Cerebellar cortex (tissue), 1 donor: Measurements from ENCODE around the gene DSCAM.
"Not testable (repeated sequence)": the region's sequence is repeated elsewhere in the genome, so short reads cannot be mapped to it uniquely, and the experiment has no call there.

ENCODE experiments used
- DNase-seq: peaks from one replicate; pipeline ENCODE4 v3.0.0-alpha.2; 2015; ENCODE audit warnings: low spot score

The DSCAM gene

DNA sequence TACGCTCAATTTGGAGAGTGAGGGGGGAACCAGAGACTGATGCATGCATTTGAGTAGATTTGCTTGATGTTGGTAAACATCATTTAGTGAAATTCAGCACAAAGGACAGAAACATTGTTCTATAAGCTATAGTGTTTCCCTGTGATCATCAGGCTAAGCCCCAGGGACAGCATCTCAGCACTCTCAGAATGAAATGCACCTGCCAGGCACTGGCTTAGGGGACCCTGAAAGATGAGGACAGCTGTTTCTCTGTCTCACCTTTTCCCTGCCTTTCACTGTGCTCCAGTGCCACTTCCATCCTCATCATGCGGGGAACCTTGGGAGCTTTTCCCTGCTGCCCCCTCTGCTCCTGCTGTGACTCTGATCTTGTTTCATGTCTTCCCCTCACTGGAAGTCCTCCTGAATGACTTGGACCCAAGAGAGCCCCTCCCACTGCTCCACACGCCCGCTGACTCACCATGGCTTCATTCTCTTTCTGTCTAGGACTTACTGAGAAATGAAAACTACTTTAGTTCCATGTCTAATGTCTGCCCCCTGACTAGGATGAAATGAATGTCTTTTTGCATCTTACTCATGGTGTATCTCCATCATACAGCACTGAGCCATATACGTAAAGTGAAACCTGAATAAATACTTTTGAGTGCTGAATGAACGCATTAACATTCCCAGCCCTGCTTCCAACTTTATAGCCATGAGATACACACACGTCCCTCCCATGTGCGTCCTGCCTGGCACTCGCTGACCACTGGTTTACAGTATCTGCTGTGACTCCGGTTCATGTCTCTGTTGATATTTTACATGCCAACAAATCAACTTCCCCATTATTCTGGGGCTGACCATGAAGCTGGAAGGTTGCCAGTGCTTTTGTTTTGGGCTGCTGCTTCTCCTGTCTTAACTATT, 797.7 kb downstream of the DSCAM start:
- no peak for DNase-seq

GRCh38 chr21:40047993-40048730, 798.8 kb downstream of the DSCAM start:
- DNase-seq = no peak

DNA sequence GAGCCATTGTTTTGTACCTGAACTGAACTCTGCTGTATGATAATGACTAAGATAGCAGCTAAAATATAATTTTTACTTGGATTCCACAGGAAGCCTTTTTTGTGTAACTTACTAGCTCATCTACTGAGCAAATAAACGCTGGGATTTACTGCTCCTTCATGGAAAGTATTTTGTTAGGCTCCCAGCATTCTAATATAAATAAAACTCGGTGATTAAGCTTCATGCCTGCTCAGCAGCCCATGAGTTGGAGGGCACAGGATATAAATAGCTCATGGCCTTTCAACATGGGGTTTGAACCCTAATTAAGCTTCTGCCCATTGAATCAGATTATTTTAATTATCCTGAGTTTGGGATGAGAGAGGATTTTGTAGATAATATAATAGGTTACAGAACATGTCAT, 799.7 kb downstream of the DSCAM start:
- DNase-seq = no peak

GRCh38 chr21:40043866-40044265, 803.1 kb downstream of the DSCAM start:
- DNase-seq = no peak

- no peak for DNase-seq
These were observed 803.5 kb downstream of the DSCAM start for GRCh38 chr21:40043423-40043822.

GRCh38 chr21:40041446-40041845, 805.5 kb downstream of the DSCAM start:
- no peak for DNase-seq

GRCh38 chr21:40033156-40033782, 813.7 kb downstream of the DSCAM start:
- not testable (repeated sequence) for DNase-seq

GRCh38 chr21:40029888-40030287, 817.1 kb downstream of the DSCAM start:
- no peak for DNase-seq

GRCh38 chr21:40028393-40028792, 818.6 kb downstream of the DSCAM start:
- DNase-seq = not testable (repeated sequence)

DNA sequence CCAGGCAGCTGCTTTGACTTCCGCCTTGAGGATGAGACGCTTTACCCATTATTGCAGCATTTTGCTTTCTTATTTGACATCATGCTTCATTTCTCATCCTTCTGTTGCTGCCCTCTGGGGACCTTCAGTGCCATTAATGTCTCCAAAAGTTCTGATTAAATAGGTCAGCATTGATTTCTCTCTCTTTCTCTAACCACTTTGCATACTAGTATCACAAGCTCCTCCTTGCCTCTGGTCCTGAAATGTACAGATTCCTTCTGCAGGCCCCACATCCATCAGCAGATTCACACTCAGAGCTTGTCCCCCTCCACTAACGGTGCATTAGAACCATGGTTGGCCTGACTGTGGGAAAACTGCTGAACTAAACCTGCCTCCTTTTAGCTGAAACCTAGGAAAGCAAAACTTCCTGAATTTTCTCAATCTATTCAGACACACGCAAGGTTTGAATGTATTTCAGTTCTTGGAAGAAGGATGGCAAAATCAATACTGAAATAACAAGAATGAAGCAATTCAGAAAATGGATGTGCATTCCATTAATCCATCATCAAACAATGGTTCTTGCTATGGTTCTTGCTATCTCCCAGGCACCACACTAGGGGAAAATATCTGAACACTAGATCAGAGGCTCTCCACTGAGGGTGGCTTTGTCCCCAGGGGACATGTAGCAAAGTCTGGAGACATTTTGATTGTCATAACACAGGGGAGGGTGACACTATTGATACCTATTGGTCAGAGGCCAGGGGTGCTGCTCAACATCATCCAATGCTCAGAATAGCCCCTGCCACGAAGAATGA, 825.2 kb downstream of the DSCAM start:
- DNase-seq = no peak

DNA sequence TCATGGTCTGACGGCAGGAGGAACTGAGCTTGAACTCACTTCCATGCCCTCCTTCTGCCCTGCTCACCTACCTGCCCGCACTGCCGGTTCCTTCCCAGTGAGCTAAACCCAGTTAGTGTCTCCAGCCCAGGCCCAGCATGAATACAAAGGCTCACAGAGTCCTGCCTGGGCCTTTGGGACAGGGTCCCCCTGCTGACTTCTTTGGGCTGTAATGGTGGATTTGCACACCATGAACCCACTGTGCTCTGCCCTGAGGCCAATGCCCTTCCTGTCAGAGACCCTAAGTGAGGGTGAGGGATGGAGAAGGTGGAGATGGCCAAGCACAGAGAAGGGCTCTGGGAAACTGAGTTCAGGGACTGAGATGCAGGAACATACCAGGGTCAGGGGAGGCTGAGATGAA, 826.3 kb downstream of the DSCAM start:
- DNase-seq = no peak

DNA sequence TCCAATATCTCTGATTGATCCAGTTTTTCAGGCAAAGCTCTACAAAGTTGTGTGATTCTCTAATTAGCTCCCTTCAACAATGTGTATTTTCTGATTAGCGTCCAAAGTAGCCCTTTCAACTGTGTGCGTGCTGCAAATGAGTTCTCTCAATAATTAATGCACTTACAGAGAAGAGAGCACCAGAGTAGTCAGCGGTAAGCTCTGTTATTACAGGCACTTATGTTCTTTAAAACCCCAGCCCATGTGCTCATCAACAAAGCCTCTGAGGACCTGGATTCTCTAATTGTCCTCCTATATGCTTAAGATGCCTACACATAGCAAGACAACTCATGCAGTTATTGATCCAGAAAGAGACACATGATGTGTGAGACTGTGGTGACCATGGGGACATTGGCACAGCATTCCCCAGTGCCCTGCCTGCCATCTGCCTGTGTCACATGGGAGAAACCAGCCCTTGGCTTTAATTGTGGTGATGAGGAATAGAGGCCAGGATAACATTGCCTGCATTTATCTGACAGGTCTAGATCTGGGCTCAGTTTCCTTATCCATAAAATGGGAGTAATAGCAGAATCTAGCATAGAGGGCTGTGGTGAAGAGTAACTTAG, 828.0 kb downstream of the DSCAM start:
- DNase-seq = no peak

GRCh38 chr21:40016667-40017066, 830.3 kb downstream of the DSCAM start:
- no peak for DNase-seq

- no peak for DNase-seq
These were observed 830.7 kb downstream of the DSCAM start for GRCh38 chr21:40016234-40016633.

- no peak for DNase-seq
These were observed 831.1 kb downstream of the DSCAM start for GRCh38 chr21:40015818-40016217.

- DNase-seq = no peak
These were observed 832.6 kb downstream of the DSCAM start for GRCh38 chr21:40014394-40014793.

DNA sequence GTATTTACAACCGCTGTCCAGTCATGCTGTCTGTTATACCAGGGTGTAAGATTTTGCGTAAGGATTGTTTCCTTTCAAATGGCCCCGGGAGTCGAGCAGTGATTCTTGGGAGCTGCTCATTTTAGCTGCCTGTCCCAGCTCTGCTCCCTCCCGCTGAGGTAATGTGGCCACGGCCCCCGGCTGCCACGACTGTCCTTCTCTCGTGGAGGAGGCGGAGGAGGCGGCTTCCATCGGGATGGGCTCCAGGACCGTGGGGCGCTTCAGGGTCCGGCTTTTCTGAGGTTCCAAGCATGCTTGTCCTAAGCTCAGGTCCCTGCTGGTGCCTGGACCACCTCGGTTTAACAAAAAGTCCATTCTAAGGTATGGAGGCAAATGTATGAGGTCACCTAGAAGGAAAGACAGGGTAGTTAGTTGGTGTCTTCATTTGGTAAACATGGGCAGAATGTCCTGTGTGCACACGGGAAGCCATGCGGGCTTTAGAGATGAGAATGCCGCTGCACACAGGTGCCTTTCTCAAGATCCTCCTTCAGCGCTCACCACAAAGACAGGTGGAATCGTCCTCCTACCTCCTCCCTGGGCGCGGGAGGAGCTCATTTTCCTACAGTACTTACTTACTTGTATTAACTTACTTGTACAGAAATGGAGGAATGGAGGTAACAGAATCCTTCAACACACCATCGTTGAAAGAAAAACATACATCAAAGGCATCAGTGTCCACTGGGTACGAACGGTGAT, 833.8 kb downstream of the DSCAM start:
- DNase-seq = no peak

- DNase-seq = no peak
These were observed 835.6 kb downstream of the DSCAM start for GRCh38 chr21:40011371-40011770.

- no peak for DNase-seq
These were observed 844.0 kb downstream of the DSCAM start for GRCh38 chr21:40002978-40003377.

DNA sequence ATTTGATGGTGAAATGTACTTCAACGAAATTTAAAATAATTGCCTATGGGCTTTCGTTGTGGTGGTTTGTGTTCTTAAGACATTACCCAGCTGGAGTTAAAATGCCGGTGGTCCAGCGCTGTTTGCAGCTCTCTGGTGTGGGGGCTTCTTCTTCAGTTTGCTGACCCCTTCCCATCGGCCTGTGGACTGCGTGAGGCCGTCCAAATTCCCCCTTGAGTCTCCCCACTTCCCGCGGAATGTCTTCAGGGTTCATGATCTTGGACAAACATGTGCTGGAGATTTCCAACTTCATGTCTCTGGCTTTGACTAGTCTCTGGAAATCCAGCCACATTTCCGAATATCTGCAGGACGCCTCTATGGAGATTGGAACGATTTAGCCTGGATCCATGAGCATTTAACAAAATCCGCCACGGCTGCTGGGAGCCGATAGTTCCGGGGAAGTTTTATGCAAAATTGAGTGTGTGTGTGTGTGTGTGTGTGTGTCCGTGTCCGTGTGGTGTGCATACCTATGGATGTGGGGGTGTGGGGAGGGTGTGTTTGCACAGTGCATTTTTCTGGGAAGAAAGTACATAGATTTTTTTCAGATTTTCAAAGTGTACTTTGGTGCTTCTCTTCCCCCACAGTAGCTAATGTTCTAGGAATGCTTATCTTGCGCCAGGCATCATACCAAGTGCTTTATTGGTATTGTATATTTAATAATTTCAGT, 862.5 kb downstream of the DSCAM start:
- DNase-seq = no peak
